NB4 (cell line): ENCODE data around the gene PANK2.
"Not testable (repeated sequence)": the region's sequence is repeated elsewhere in the genome, so short reads cannot be mapped to it uniquely, and the experiment has no call there.

Experiments used
- DNase-seq: peaks from one replicate; pipeline ENCODE4 v3.0.0; 2010; ENCODE audit warnings: low read depth
- H3K4me3 ChIP-seq: one replicate; pipeline ENCODE4 v1.5.1; 2011; ENCODE audit warnings: mild to moderate bottlenecking, low read depth, low read length, moderate library complexity
- MYC ChIP-seq: IDR thresholded peaks from 2 replicates; pipeline ENCODE4 v1.6.1; 2011; ENCODE audit warnings: low read depth, low read length
- POLR2A ChIP-seq: IDR thresholded peaks from 2 replicates; pipeline ENCODE4 v1.6.1; 2011; ENCODE audit warnings: mild to moderate bottlenecking; ENCODE audit not compliant: insufficient read length; ENCODE audit errors: extremely low read depth
- TF ChIP-seq, protein P1 (sequence below): IDR thresholded peaks from 2 replicates; pipeline ENCODE4 v1.6.1; 2011; ENCODE audit warnings: low read depth, low read length
- TF ChIP-seq, protein P2 (sequence below): IDR thresholded peaks from one replicate; pipeline ENCODE4 v1.5.1; 2012; ENCODE audit warnings: low read depth, low read length

Gene PANK2

DNA sequence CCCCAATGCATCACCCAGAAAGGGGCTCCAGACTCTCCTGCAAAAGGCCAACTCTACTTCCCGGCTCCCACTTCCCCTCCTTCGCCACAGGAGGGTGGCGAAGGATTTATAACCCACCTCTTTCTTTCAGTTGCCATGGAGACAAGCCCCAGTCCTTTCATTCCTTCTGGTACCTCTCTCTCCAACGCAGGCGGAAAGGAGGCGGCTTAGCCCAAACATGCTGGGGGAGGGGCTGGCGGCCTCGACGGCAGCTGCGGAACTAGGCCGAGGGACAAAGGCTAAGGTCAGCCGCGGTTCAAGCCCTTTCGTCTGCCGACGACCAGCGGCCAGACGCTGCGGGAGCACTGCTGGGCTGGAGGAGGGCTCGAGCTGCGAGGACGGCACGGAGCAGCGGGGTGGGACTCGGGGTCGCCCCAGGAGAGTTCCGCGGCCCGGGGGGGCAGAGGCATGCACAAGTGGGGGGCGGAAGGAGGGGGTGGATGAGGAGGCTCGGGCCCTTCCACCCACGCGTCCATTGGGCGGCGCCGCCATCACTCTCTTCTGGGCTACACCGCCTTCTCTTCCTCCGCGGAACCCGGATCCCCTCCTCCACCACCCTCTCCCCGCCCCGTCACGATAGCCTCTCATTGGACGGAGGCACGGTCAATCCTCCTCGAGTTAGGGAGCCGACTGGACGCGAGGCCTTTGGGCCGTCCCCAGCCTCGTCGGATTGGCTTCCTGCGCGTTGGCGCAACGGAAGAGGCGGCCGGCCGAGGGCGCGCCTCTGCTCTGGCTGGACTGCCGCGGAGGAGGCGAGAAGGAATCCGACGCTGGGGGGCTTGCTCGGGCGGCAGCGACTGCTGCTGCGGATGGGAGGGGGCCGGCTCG is at the start of gene PANK2:
TSS of gene PANK2 (plus strand) at position 766 of the 867 bp plus-strand sequence.
- DNase-seq: peak; percentile 99
- TF ChIP-seq POLR2A (peak; percentile 83), MYC (peak; percentile 83)
- TF ChIP-seq, protein P1, sequence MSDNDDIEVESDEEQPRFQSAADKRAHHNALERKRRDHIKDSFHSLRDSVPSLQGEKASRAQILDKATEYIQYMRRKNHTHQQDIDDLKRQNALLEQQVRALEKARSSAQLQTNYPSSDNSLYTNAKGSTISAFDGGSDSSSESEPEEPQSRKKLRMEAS: peak; percentile 51
- TF ChIP-seq, protein P2, sequence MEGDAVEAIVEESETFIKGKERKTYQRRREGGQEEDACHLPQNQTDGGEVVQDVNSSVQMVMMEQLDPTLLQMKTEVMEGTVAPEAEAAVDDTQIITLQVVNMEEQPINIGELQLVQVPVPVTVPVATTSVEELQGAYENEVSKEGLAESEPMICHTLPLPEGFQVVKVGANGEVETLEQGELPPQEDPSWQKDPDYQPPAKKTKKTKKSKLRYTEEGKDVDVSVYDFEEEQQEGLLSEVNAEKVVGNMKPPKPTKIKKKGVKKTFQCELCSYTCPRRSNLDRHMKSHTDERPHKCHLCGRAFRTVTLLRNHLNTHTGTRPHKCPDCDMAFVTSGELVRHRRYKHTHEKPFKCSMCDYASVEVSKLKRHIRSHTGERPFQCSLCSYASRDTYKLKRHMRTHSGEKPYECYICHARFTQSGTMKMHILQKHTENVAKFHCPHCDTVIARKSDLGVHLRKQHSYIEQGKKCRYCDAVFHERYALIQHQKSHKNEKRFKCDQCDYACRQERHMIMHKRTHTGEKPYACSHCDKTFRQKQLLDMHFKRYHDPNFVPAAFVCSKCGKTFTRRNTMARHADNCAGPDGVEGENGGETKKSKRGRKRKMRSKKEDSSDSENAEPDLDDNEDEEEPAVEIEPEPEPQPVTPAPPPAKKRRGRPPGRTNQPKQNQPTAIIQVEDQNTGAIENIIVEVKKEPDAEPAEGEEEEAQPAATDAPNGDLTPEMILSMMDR: peak; percentile 21

DNA sequence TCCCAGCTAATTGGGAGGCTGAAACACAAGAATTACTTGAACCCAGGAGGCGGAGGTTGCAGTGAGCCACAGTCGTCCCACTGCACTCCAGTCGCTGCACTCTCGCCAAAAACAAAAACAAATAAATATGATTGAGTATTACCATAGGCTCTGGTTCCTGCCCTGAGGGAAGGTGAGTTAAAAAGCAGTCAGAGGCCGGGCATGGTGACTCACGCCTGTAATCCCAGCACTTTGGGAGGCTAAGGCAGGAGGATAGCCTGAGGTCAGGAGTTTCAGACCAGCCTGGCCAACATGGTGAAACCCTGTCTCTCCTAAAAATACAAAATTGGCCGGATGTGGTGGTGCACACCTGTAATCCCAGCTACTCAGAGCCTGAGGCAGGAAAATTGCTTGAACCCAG is 49.0 kb upstream of the PANK2 start:
- H3K4me3 ChIP-seq, DNase-seq: not testable (repeated sequence)

More for the DNA sequence above, at the start of gene PANK2:
- H3K4me3 ChIP-seq: peak within 1 kb of the TSS; percentile 98

DNA sequence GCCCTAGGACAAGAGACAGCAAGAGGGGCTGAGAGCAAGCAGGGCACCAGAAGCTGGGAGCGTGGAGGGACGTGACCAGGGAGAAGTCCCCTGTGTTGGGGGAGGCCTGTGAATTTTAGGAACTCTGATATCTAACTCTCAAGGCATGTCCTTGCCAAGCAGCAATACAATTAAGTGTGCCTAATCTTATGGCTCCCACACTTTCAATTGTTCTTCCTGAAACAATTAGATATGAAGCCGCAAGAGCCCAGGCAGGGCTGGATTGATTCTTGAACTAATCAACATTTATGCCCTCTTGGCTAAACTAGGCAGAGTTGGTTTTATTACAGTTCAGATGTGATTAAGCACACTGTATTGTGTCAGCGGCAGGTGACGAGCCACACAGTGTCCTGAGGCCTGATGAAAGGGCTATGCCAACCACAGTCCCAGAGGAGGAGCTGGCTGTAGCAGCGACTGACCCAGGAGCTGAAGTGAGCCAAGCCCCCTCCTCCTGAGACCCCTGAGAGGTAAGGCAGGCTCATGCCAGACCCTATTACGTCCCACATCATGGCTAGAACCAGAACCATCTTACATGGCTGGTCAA is 46.7 kb upstream of the PANK2 start:
- TF ChIP-seq MYC: no peak
- TF ChIP-seq, protein P1: no peak
- TF ChIP-seq POLR2A: no peak
- TF ChIP-seq, protein P2: no peak
- DNase-seq: no peak
- no peak overlapping the region for H3K4me3 ChIP-seq

DNA sequence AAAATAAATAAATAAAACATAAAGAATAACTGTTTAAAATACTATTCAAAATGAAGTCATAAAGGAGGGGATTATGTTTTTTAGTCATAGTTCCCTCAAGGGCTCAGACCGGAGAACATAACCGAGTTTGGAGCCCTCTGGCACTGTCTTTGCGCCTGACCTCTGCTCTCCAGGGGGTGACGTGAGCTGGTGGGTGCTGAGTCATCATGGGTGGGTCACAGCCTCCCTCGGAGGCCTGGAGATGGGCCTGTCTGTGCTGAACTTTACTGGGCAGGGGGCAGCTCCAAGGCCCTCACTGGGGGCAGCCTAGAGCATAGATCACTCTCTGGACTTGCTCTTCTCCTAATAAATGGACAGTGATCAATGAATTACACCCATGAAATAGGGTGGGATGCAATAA is 45.7 kb upstream of the PANK2 start:
- DNase-seq: peak; percentile 82
- H3K4me3 ChIP-seq: no peak overlapping the region
- TF ChIP-seq POLR2A (no peak), MYC (no peak)
- TF ChIP-seq, protein P1: no peak
- TF ChIP-seq, protein P2: no peak

DNA sequence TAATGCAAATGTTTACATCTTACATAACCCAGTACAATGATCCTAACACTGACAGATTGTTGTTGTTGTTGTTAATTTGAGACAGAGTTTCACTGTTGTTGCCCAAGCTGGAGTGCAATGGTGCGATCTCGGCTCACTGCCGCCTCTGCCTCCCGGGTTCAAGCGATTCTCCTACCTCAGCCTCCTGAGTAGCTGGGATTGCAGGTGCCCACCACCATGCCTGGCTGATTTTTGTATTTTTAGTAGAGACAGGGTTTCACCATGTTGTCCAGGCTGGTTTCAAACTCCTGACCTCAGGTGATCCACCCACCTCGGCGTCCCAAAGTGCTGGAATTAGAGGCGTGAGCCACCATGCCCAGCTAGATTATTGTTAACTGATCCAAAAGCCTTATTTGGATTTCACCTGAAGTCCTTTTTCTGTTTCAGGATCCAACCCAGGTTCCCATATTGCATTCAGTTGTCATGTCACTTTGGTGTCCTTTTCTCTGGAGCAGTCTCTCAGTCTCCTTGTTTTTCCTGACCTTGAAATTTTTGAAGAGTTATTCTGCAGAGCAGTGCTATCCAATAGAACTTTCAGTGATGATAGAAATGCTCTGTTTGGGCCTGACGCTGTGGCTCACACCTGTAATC is 45.1 kb upstream of the PANK2 start:
- not testable (repeated sequence) for H3K4me3 ChIP-seq, DNase-seq

DNA sequence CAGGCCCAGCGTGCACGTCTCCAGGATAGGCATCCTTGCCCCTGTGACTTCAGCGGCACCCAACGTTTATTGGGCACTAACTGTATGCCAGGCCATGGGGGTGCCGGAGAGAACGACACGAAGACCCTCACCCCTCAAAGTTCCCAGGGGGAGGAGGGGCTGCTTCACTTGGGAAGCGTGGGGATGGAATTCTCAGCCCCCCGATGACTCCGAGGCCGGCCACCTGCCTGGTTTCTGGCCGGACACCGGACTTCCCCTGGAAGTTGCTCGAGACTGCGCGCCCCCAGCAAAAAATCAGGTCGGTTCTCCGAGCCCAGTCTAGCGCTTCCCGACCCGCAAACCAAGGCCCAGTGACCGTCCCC is 42.8 kb upstream of the PANK2 start:
- TF ChIP-seq, protein P2: no peak
- no peak for TF ChIP-seq MYC
- TF ChIP-seq, protein P1: no peak
- no peak for TF ChIP-seq POLR2A
- peak overlapping the region; percentile 71 for H3K4me3 ChIP-seq
- no peak for DNase-seq
